HepG2 (cell line): ENCODE measurements around the gene TMEM134. TPM values are rescaled to one million over a fixed set of nuclear protein-coding genes. Genes with fewer than 3 reads are reported as not detected.
A peak's percentile ranks its signal among the peaks of the same experiment; 100 is the strongest.

Source experiments
- ARNT ChIP-seq: fragments of 450-650 bp; IDR thresholded peaks from 2 replicates; pipeline ENCODE4 v1.6.1; 2017
- DPF2 ChIP-seq: sonication (generic); formaldehyde crosslinking; IDR thresholded peaks from 2 replicates; pipeline ENCODE4 v1.4.0; 2020; ENCODE audit warnings: mild to moderate bottlenecking, low read depth, missing genetic modification reagents, borderline replicate concordance
- NR1H2 ChIP-seq: sonication (generic); formaldehyde crosslinking; IDR thresholded peaks from 2 replicates; pipeline ENCODE4 v1.8.1; 2022; ENCODE audit warnings: low read depth, missing genetic modification reagents, borderline replicate concordance
- PRPF4 ChIP-seq: fragments of 200-400 bp; formaldehyde crosslinking; IDR thresholded peaks from 2 replicates; pipeline ENCODE4 v1.6.1; 2016; ENCODE audit warnings: low read length, low read depth; ENCODE audit not compliant: poor library complexity, severe bottlenecking
- TFAP4 ChIP-seq: sonication (generic); IDR thresholded peaks from 2 replicates; pipeline ENCODE4 v1.6.1; 2016; ENCODE audit warnings: low read depth, borderline replicate concordance
- ZFP90 ChIP-seq: sonication (generic); formaldehyde crosslinking; IDR thresholded peaks from 2 replicates; pipeline ENCODE4 v1.8.0; 2022; ENCODE audit warnings: missing genetic modification reagents, mild to moderate bottlenecking, inconsistent platforms, borderline replicate concordance
- ZNF160 ChIP-seq: sonication (generic); formaldehyde crosslinking; IDR thresholded peaks from 2 replicates; pipeline ENCODE4 v1.8.0; 2022; ENCODE audit warnings: mild to moderate bottlenecking, inconsistent platforms, missing genetic modification reagents
- ZNF230 ChIP-seq: sonication (generic); formaldehyde crosslinking; IDR thresholded peaks from 2 replicates; pipeline ENCODE4 v1.4.0; 2020; ENCODE audit warnings: mild to moderate bottlenecking, missing genetic modification reagents
- ZNF275 ChIP-seq: sonication (generic); formaldehyde crosslinking; IDR thresholded peaks from 2 replicates; pipeline ENCODE4 v1.8.0; 2022; ENCODE audit warnings: missing genetic modification reagents, mild to moderate bottlenecking, inconsistent platforms, borderline replicate concordance
- ZNF619 ChIP-seq: sonication (generic); formaldehyde crosslinking; IDR thresholded peaks from 2 replicates; pipeline ENCODE4 v1.4.0; 2020; ENCODE audit warnings: mild to moderate bottlenecking, missing genetic modification reagents
- ZNF788 ChIP-seq: sonication (generic); formaldehyde crosslinking; IDR thresholded peaks from 2 replicates; pipeline ENCODE4 v1.5.0; 2020; ENCODE audit warnings: mild to moderate bottlenecking, missing genetic modification reagents, borderline replicate concordance
- polyA plus RNA-seq, 8 experiments: library from polyadenylated mRNA; depleted of rRNA in 3 of 8; stranded (reverse) in 7 of 8; unstranded in 1 of 8; fragments of >200 nt; fragmentation: Illumina TruSeq in 4 of 8; extraction: Trizol in 4 of 8; gene quantifications; 2 replicates each; pipeline versions ENCODE4 v1.2.1 to v1.2.3, GENCODE V29; 2011 to 2016; ENCODE audit warnings: low read depth in 4 of 8, missing spikeins in 1 of 8, mixed read lengths in 1 of 8; ENCODE audit not compliant: insufficient read depth in 1 of 8
- total RNA-seq, 5 experiments: library from RNA; depleted of rRNA; stranded (reverse); fragments of >200 nt; fragmentation: Illumina TruSeq; extraction: Trizol; gene quantifications; 2 replicates each; pipeline ENCODE4 v1.2.3, GENCODE V29; 2016; ENCODE audit warnings: low read depth in 1 of 5
- TF ChIP-seq, protein P1 (sequence below): IDR thresholded peaks from 2 replicates; pipeline ENCODE4 v1.6.1; 2016; ENCODE audit warnings: control low read depth
- TF ChIP-seq, protein P2 (sequence below): sonication (generic); formaldehyde crosslinking; IDR thresholded peaks from 2 replicates; pipeline ENCODE4 v1.8.0; 2022; ENCODE audit warnings: mild to moderate bottlenecking, missing genetic modification reagents, moderate library complexity
- TF ChIP-seq, protein P3 (sequence below): sonication (generic); formaldehyde crosslinking; IDR thresholded peaks from 2 replicates; pipeline ENCODE4 v1.4.0; 2020; ENCODE audit warnings: missing genetic modification reagents
- TF ChIP-seq, protein P4 (sequence below): sonication (generic); formaldehyde crosslinking; IDR thresholded peaks from 2 replicates; pipeline ENCODE4 v1.8.1; 2022; ENCODE audit warnings: mild to moderate bottlenecking, missing genetic modification reagents
- TF ChIP-seq, protein P5 (sequence below): sonication (generic); formaldehyde crosslinking; IDR thresholded peaks from 2 replicates; pipeline ENCODE4 v1.4.0; 2020; ENCODE audit warnings: missing genetic modification reagents

Gene TMEM134
- total and polyA plus RNA-seq, 2 of the 13 experiments (the other 11 are each of a cell fraction or from before 2014, with no cell fraction given): 6.9 to 26.9 TPM

DNA sequence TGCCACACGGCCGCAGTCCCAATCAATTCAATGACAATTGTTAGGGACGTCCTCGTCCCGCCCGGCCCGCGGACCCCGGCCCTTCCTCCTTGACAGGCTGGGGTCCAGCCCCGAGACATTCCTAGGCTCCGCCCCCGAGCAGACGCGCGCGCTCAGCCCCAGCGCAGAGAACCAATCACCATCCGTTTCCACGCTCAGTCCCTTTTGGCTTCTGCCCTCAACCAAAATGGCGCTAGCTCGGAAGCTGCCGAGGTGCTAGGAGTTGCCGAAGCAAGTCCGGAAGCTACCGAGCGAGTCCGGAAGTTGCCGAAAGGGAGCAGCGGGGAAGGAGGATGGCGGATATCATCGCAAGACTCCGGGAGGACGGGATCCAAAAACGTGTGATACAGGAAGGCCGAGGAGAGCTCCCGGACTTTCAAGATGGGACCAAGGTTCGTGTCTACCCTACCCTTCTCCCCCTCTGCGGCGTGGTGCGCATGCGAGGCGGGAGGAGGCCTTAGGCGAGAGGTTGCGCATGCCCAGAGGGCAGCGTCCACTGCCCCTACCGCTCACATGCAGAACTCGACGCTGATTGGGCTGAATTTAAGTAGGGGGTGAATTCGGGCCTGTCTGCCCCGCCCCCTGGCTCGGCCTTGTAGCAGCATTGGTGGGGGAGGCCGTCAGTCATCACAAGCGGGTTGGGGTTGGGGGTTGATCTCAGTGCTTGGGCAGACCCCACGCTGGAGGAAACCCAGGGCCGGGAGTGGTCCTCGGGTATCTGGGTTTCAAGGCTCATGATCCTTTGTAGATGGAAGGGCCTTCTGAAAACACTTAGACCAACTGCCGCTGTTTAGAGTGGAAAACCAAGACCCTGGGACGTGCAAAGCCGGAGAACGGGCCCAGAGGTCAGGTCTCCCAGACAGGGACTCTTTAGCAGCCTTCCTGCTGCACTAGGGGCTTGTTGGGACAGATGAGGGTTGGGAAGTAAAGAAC, 14.1 kb upstream of the TMEM134 start, which contains the start of gene AIP (continued):
- TF ChIP-seq ZNF788 (CRISPR knock-in tag): peak; percentile 87
- no peak for TF ChIP-seq TFAP4
- TF ChIP-seq, protein P1, sequence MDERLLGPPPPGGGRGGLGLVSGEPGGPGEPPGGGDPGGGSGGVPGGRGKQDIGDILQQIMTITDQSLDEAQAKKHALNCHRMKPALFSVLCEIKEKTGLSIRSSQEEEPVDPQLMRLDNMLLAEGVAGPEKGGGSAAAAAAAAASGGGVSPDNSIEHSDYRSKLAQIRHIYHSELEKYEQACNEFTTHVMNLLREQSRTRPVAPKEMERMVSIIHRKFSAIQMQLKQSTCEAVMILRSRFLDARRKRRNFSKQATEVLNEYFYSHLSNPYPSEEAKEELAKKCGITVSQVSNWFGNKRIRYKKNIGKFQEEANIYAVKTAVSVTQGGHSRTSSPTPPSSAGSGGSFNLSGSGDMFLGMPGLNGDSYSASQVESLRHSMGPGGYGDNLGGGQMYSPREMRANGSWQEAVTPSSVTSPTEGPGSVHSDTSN (CRISPR knock-in tag): peak; percentile 91
- peak; percentile 97 for TF ChIP-seq ZFP90 (CRISPR knock-in tag)
- TF ChIP-seq, protein P2, sequence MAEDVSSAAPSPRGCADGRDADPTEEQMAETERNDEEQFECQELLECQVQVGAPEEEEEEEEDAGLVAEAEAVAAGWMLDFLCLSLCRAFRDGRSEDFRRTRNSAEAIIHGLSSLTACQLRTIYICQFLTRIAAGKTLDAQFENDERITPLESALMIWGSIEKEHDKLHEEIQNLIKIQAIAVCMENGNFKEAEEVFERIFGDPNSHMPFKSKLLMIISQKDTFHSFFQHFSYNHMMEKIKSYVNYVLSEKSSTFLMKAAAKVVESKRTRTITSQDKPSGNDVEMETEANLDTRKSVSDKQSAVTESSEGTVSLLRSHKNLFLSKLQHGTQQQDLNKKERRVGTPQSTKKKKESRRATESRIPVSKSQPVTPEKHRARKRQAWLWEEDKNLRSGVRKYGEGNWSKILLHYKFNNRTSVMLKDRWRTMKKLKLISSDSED (CRISPR knock-in tag): no peak
- TF ChIP-seq PRPF4: no peak
- TF ChIP-seq ZNF160 (CRISPR knock-in tag): peak; percentile 79
- TF ChIP-seq, protein P3, sequence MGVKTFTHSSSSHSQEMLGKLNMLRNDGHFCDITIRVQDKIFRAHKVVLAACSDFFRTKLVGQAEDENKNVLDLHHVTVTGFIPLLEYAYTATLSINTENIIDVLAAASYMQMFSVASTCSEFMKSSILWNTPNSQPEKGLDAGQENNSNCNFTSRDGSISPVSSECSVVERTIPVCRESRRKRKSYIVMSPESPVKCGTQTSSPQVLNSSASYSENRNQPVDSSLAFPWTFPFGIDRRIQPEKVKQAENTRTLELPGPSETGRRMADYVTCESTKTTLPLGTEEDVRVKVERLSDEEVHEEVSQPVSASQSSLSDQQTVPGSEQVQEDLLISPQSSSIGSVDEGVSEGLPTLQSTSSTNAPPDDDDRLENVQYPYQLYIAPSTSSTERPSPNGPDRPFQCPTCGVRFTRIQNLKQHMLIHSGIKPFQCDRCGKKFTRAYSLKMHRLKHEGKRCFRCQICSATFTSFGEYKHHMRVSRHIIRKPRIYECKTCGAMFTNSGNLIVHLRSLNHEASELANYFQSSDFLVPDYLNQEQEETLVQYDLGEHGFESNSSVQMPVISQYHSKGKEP (CRISPR knock-in tag): peak; percentile 98
- peak; percentile 94; the same call in 1 of the 2 replicates for TF ChIP-seq ZNF230 (CRISPR knock-in tag)
- TF ChIP-seq, protein P4, sequence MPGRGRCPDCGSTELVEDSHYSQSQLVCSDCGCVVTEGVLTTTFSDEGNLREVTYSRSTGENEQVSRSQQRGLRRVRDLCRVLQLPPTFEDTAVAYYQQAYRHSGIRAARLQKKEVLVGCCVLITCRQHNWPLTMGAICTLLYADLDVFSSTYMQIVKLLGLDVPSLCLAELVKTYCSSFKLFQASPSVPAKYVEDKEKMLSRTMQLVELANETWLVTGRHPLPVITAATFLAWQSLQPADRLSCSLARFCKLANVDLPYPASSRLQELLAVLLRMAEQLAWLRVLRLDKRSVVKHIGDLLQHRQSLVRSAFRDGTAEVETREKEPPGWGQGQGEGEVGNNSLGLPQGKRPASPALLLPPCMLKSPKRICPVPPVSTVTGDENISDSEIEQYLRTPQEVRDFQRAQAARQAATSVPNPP (CRISPR knock-in tag): peak; percentile 97
- no peak; the same call in 1 of the 2 replicates for TF ChIP-seq DPF2 (CRISPR knock-in tag)
- TF ChIP-seq, protein P5, sequence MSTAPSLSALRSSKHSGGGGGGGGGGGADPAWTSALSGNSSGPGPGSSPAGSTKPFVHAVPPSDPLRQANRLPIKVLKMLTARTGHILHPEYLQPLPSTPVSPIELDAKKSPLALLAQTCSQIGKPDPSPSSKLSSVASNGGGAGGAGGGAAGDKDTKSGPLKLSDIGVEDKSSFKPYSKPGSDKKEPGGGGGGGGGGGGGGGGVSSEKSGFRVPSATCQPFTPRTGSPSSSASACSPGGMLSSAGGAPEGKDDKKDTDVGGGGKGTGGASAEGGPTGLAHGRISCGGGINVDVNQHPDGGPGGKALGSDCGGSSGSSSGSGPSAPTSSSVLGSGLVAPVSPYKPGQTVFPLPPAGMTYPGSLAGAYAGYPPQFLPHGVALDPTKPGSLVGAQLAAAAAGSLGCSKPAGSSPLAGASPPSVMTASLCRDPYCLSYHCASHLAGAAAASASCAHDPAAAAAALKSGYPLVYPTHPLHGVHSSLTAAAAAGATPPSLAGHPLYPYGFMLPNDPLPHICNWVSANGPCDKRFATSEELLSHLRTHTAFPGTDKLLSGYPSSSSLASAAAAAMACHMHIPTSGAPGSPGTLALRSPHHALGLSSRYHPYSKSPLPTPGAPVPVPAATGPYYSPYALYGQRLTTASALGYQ (CRISPR knock-in tag): peak; percentile 72; the same call in 1 of the 2 replicates
- no peak for TF ChIP-seq ARNT
- TF ChIP-seq ZNF275: peak; percentile 98; the same call in 1 of the 2 replicates
- TF ChIP-seq NR1H2 (CRISPR knock-in tag): peak; percentile 94
- TF ChIP-seq ZNF619 (CRISPR knock-in tag): peak; percentile 92
